ENCODE measurements around the gene RTP3.

RTP3 gene

DNA sequence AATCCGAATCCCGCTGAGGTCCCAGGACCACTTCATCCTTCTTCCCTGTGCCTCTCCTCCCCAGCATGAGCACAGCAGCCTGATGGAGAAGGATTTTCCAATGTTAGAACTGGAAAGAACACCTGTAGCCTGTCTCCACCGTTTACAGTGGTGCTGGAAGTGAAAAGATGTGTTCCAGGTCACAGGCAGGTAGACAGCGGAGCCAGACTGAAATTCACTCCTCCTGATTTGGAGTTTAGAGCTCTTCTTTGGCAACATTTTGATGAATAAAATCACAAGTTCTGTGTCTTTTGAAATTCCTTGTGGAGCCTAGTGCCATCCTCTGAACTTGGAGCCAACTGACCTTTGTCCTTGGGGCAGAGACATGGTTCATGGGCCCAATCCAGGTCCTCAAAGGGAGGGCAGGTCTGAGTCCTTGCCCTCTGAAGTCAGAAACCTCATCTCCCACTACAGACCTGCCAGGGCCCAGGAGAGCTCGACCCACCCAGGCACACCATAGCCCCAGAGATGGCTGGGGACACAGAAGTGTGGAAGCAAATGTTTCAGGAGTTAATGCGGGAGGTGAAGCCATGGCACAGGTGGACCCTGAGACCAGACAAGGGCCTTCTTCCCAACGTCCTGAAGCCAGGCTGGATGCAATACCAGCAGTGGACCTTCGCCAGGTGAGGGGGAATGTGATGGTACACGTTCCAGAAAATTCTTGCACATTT lies at the start of gene RTP3:
TSS of gene RTP3 (plus strand) at position 421 of the 710 bp plus-strand sequence. CDS start at position 508, 87 bp downstream.
- H3K27me3 Mint-ChIP-seq (ENCODE audit: low read depth): peaks cover 3% of the 10 kb centered on the region
- no peaks in the 10 kb centered on the region for H3K36me3 Mint-ChIP-seq (ENCODE audit: low read depth)
- H3K4me3 Mint-ChIP-seq: no peak within 1 kb of the TSS
- H3K4me1 Mint-ChIP-seq (ENCODE audit: low read depth): peaks cover 5% of the 10 kb centered on the region
- H3K9me3 Mint-ChIP-seq: no peaks in the 10 kb centered on the region
- H3K27ac Mint-ChIP-seq: no peak within 1 kb of the TSS

DNA sequence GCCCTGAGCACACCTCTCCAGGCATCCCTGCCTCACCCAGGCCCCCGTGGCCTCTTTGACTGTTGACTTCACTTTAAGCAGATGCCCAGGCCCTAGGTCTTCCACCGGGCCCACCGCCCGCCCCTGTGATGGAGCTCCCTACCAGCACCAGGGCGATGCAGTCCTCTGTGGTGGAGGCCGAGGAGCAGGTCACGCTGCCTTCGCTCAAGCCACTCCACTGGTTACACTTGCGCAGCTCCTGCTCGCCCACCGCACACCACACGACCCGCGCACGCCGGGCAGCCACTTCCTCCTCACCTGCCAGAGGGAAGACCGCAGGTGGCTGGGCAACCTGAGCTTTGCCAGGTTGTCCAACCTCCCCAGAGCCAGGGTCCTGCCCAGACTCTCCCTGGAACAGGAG lies 49.1 kb upstream of the RTP3 start:
- H3K36me3 Mint-ChIP-seq (ENCODE audit: low read depth): no peaks in the 10 kb centered on the region
- H3K9me3 Mint-ChIP-seq: no peaks in the 10 kb centered on the region
- H3K4me1 Mint-ChIP-seq (ENCODE audit: low read depth): peaks cover 9% of the 10 kb centered on the region
- no peak overlapping the region for H3K4me3 Mint-ChIP-seq
- peaks cover 36% of the 10 kb centered on the region for H3K27me3 Mint-ChIP-seq (ENCODE audit: low read depth)
- H3K27ac Mint-ChIP-seq: no peak overlapping the region

DNA sequence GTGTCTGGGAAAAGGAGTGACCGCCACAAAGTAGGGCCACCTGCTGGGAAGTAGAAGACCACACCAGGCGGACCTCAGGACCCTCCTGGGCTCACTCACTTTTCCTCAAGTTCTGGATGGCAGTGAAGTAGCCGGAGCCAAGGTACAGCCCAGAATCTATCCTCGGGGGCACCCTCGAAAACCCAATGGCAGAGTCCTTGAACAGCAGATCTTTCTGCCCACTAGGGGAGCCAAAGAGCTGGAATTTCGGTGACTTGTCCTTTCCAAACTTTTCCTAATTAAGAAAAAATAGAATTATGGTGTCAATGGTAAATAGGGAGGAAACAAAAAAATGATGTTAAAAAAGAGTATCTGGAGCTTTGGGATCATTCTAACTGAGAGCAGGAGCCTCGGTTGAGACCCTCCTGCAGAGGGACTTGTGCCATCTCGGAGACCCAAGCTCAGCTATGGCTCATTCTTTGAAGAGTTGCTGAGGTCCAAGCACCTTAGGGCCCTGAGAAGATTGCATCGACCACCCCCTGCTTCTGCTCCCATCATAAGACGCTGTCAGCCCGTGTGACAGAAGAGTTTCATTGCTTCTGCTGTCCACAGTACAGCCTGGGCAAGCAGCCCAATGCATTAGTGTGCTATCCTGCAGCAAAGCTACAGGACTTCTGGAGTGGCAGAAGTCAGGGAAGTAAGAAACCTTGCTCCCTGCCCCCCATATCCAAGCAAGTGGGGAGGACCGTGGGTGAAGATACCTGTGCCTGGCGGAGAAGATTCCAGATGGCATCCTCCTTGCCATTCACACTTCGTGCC lies 47.8 kb upstream of the RTP3 start:
- H3K4me1 Mint-ChIP-seq (ENCODE audit: low read depth): no peaks in the 10 kb centered on the region
- H3K27ac Mint-ChIP-seq: no peak overlapping the region
- H3K36me3 Mint-ChIP-seq (ENCODE audit: low read depth): no peaks in the 10 kb centered on the region
- peaks cover 38% of the 10 kb centered on the region for H3K27me3 Mint-ChIP-seq (ENCODE audit: low read depth)
- H3K9me3 Mint-ChIP-seq: no peaks in the 10 kb centered on the region
- no peak overlapping the region for H3K4me3 Mint-ChIP-seq

DNA sequence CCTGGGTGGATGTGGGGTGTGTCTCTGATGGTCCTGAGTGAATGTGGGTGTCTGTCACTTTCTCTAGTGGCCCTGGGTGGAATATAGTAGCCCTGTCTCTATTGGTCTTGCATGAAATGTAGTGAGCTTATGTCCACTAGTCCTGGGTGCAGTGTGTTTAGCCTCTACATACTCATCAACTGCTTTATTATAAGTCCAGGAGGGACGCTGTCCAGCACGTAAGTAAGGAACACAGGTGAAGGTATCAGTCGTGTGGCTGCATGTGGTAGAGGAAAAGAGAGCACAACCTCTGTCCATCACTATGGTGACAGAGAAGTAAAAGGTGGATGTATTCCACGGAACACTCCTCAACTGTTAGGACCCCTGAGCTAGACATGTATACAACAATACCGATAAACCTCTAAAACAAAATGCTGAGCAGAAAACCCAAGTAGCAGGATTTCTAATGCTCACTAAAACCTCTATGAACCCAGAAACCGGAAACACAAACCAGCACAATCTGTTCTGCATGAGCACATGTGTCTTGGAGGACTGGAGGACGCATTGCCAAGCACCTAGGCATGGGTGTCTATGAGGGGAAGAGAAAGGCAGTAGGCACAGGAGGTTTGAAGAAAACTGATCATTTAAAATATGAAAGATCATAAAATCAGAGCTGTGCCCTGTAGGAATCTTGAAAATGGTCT lies 44.1 kb upstream of the RTP3 start:
- peaks cover 40% of the 10 kb centered on the region for H3K27me3 Mint-ChIP-seq (ENCODE audit: low read depth)
- no peaks in the 10 kb centered on the region for H3K36me3 Mint-ChIP-seq (ENCODE audit: low read depth)
- no peak overlapping the region for H3K4me3 Mint-ChIP-seq
- H3K9me3 Mint-ChIP-seq: no peaks in the 10 kb centered on the region
- H3K27ac Mint-ChIP-seq: no peak overlapping the region
- H3K4me1 Mint-ChIP-seq (ENCODE audit: low read depth): no peaks in the 10 kb centered on the region

DNA sequence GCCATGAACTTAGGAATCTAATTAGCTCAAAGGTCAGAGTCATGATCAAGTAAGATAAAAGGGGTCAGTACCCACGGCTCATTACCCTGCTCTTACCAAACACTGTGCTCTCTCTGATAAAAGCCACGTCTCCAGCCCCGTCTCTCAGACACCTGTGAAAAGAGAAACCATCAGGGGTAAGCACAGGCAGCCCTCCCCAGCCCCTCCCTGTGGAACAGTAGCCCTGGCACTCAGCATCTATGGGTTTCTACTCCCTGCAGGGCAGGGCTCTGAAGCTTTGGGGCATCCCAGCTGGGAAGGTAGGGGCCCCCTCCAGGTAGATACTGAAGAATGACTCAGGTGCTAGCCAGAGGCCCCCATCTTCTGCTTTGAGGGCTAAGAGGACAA lies 43.6 kb upstream of the RTP3 start:
- Mint-ChIP-seq H3K36me3 (ENCODE audit: low read depth) (no peaks in the 10 kb centered on the region), H3K4me3 (no peak overlapping the region), H3K9me3 (no peaks in the 10 kb centered on the region), H3K27me3 (ENCODE audit: low read depth) (peaks cover 44% of the 10 kb centered on the region), H3K4me1 (ENCODE audit: low read depth) (no peaks in the 10 kb centered on the region), H3K27ac (no peak overlapping the region)

DNA sequence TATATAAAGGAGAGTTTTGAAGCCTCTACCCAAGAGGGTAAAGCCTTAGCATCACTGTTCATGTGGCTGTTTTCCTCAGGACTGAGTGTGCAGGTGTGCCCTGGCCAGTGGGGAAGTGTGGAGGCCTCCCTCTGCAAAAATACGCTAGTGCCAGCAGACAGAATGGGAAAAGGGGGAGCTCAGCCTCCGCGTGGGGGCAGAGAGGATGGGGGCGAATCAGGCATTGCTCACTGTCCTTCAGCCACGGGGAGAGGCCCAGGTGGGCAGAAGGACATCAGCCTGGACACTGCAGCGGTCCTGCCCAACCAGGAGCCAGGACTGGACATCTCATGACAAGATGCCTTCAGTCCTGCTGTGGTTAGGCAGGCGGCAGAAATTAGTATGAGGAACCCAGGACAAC lies 43.2 kb upstream of the RTP3 start:
- Mint-ChIP-seq H3K36me3 (ENCODE audit: low read depth) (no peaks in the 10 kb centered on the region), H3K27me3 (ENCODE audit: low read depth) (peaks cover 48% of the 10 kb centered on the region), H3K4me1 (ENCODE audit: low read depth) (no peaks in the 10 kb centered on the region), H3K4me3 (no peak overlapping the region), H3K27ac (no peak overlapping the region), H3K9me3 (no peaks in the 10 kb centered on the region)

DNA sequence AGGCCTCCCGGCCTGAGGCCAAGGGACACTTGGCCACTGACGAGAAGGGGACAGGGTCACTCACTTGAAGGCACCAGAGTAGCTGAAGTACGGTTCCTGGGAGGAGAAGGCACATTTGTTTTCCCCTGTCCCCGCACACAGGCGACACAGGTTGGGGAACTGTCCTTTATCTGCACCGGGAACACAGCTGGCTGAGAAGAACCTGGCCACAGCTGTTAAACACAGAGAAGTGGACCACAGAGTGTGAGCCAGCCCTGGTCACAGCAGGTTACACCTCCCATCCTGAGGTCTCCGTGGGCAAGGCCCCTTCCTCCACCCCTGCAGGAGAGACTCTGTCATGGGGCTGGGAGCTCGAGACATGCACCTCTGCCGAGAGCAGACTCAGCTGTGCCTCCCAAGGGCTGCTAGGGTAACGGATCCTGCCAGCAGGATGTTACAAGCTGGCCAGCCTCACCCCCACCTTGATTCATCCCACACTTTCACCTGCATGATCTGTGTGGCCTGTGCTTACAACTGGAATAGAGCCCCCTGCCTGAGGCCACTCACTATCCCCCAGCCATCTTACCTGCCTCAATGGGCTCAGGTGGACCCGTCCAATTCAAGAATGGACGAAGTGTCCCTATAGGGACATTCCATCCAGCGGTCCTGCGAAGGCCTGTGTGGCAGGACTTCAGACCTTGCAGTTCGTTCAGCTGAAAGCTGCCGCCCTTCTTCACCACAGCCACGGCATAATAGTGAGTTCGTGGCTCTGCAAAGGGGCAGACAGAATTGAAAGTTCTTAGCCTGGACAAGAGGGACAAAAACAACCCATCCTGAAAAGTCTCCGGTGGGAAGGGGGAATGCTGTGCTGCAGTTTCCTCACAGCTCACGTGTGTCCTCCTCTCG lies 42.3 kb upstream of the RTP3 start:
- H3K4me3 Mint-ChIP-seq: no peak overlapping the region
- no peak overlapping the region for H3K27ac Mint-ChIP-seq
- H3K4me1 Mint-ChIP-seq (ENCODE audit: low read depth): no peaks in the 10 kb centered on the region
- H3K9me3 Mint-ChIP-seq: peaks cover 5% of the 10 kb centered on the region
- H3K36me3 Mint-ChIP-seq (ENCODE audit: low read depth): no peaks in the 10 kb centered on the region
- peaks cover 57% of the 10 kb centered on the region for H3K27me3 Mint-ChIP-seq (ENCODE audit: low read depth)

DNA sequence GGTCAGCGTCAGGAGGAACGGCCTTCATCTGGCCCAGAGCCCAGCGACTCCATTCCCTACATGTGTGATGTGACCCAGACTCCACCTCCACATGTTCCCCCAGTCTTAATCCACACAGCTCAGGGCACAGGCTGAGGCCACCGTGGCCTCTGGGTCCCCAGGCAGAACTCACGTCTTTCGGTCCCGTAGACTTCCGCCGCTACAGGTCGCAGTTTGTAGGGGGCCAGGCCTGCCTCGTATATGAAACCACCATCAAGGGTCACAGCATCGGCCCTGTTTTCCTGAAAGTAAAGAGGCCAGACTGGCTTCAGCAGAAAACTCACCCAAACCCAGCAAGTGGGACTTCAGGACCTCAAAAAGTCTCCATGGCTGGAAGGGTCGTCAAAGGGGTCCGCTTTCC lies 41.7 kb upstream of the RTP3 start:
- Mint-ChIP-seq H3K27ac (no peak overlapping the region), H3K9me3 (peaks cover 8% of the 10 kb centered on the region), H3K36me3 (ENCODE audit: low read depth) (no peaks in the 10 kb centered on the region), H3K4me1 (ENCODE audit: low read depth) (no peaks in the 10 kb centered on the region), H3K27me3 (ENCODE audit: low read depth) (peaks cover 59% of the 10 kb centered on the region), H3K4me3 (no peak overlapping the region)

DNA sequence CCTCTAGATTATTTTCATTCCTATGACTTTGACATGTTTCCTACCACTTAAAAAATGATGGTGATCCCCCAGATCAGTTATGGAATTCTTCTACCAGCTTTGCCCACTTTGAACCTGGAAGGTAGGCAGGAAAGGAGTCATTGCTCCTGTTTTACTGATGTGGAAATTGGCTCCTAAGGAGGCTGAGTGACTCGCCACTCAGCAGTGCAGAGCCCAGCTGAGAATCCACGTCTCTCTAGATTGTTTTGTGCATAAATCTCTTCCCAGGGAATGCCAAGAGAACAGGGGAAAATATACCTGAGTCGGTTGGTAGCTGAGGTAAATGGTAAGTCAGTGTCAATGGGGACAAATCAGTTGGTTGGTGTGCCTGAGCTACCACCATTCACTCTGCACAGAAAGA lies 37.7 kb upstream of the RTP3 start:
- no peak overlapping the region for H3K4me3 Mint-ChIP-seq
- peaks cover 8% of the 10 kb centered on the region for H3K9me3 Mint-ChIP-seq
- no peak overlapping the region for H3K27ac Mint-ChIP-seq
- no peaks in the 10 kb centered on the region for H3K4me1 Mint-ChIP-seq (ENCODE audit: low read depth)
- H3K36me3 Mint-ChIP-seq (ENCODE audit: low read depth): no peaks in the 10 kb centered on the region
- H3K27me3 Mint-ChIP-seq (ENCODE audit: low read depth): peaks cover 71% of the 10 kb centered on the region

DNA sequence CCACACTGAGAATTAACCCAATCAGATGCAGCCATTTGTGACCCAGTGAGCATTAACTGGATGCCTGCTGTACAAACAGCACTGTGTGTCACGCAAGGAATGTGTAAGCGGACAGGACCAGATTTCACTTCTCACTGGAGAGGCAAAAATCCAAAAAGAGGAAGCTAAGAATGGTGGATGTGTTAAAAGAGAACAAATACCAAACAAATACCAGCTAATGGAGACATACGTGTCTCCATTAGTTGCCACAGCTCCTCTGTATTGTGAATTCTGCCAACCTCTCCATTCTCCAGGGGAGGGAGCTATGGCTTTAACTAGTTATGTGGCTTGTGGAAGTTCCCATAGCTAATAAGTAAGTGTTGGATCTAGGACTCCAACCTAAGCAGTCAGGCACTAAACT lies 35.7 kb upstream of the RTP3 start:
- H3K9me3 Mint-ChIP-seq: peaks cover 8% of the 10 kb centered on the region

DNA sequence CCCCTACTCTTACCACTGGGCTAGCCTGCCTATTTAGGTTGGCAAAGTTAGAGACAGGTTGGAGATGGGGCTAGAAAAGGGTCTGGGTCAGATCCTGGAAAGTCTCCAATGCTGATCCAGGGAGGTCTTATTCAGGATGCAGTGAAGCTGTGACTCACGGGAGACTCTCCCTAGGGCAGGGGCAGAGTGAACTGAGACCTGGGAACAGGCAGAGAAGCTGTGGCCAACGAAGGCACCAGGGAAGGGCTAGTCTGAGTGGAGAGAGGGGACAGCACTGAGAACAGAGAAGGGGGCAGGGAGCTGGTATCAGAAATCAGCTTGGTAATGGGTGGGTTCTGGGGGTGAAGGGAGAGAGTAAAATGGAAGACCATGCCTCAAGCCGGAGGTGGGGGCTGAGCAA lies 35.3 kb upstream of the RTP3 start:
- H3K27ac Mint-ChIP-seq: no peak overlapping the region
- H3K9me3 Mint-ChIP-seq: peaks cover 8% of the 10 kb centered on the region
- H3K27me3 Mint-ChIP-seq (ENCODE audit: low read depth): peaks cover 84% of the 10 kb centered on the region
- no peak overlapping the region for H3K4me3 Mint-ChIP-seq
- H3K36me3 Mint-ChIP-seq (ENCODE audit: low read depth): no peaks in the 10 kb centered on the region
- no peaks in the 10 kb centered on the region for H3K4me1 Mint-ChIP-seq (ENCODE audit: low read depth)

More for the DNA sequence above, 35.7 kb upstream of the RTP3 start:
- H3K27ac Mint-ChIP-seq: no peak overlapping the region
- peaks cover 83% of the 10 kb centered on the region for H3K27me3 Mint-ChIP-seq (ENCODE audit: low read depth)
- H3K36me3 Mint-ChIP-seq (ENCODE audit: low read depth): no peaks in the 10 kb centered on the region
- H3K4me1 Mint-ChIP-seq (ENCODE audit: low read depth): no peaks in the 10 kb centered on the region
- H3K4me3 Mint-ChIP-seq: no peak overlapping the region

DNA sequence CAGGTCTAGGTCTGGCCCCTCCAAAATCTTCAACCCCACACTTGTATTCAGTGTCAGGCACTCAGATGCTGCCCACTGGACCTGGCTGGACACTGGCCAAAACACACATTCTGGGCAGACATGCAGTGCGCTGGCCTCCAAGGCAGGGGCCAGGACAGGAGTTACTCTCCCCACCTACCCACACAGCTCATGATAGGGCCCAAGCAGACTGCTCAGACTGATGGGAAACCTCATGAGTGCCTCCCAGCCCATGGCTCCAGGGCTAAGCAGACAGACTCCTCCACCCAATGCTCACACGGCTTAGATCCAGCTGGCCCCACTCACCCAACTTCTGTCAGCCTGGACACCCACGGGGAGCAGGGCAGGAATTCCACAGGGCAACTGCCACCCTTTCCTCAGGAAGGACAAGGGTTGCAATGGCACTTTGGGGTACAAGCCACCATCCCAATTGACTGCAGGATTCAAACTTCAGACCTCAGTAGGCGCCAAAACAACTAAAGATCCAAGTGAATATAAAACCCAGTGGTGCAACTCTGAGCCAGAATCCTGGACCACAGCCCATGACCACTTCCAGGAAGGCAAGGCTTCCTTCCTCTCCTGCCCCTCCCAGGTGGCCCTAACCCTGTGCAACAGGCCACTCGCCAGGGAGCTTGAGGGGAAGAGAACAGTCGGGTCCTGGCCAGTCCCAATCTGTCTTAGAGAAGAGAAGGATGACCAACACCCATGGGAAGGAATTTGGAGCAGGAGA lies 34.5 kb upstream of the RTP3 start:
- Mint-ChIP-seq H3K4me3 (no peak overlapping the region), H3K9me3 (peaks cover 8% of the 10 kb centered on the region), H3K27ac (no peak overlapping the region), H3K4me1 (ENCODE audit: low read depth) (no peaks in the 10 kb centered on the region), H3K27me3 (ENCODE audit: low read depth) (peaks cover 82% of the 10 kb centered on the region), H3K36me3 (ENCODE audit: low read depth) (no peaks in the 10 kb centered on the region)

DNA sequence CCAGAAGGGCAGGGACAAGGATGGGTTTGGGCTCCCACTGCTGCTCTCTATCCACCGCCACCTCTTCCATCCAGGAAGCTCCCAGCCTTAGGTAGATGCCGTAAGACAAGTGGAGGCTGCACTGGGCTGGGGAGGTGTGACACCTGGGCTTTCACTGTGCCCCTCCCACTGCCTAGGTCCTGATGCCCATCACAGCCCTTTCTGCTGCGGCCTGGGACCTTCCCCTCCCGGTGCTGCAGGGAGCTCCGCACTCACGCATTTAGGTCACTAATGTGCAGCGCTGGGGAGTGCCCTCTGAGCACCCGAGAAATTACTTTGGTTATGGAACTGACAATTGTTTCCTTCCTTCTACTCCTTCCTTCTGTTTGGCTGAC lies 33.9 kb upstream of the RTP3 start:
- Mint-ChIP-seq H3K4me1 (ENCODE audit: low read depth) (no peaks in the 10 kb centered on the region), H3K4me3 (no peak overlapping the region), H3K27me3 (ENCODE audit: low read depth) (peaks cover 81% of the 10 kb centered on the region), H3K27ac (no peak overlapping the region), H3K9me3 (peaks cover 8% of the 10 kb centered on the region), H3K36me3 (ENCODE audit: low read depth) (no peaks in the 10 kb centered on the region)

All from T-helper 1 cell treated with Interleukin-12 subunit alpha and Interleukin-12 subunit beta and Interleukin-4 antibody, amounts not matched to agents 30 μg/mL and 1 μg/mL, for 36 hours (primary cell).